GM08714 (cell line): ENCODE measurements around the gene GPR15LG.

Experiments
- H3K4me3 ChIP-seq: fragments of 200-500 bp; sonication (Bioruptor generic); 2 replicates; pipeline ENCODE4 v1.5.1; 2014; ENCODE audit warnings: mild to moderate bottlenecking, low read length, inconsistent platforms
- ZNF274 ChIP-seq: IDR thresholded peaks from 2 replicates; pipeline ENCODE4 v1.6.1; 2012; ENCODE audit warnings: mild to moderate bottlenecking, low read depth, low read length

The GPR15LG gene

DNA sequence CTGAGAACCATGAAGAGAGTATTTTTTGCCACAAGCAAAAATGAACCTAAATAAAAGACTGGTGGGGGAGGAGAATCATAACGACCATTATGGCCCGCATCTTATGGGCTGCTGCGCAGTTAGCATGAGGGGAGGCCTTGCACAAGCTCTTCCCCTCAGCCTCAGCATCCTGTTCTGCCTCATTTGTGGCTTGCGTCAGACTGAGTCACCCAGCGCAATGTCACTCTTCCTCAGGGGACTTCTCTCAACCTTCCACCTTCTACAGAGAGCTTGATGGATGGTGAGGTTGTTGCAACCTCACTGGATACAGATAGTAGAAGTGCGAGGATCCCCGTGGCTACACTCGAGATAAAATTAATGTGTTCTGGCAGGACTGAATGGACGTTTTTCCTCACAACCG is 16.8 kb upstream of the GPR15LG start:
- no peak for TF ChIP-seq ZNF274
- no peak overlapping the region for H3K4me3 ChIP-seq

DNA sequence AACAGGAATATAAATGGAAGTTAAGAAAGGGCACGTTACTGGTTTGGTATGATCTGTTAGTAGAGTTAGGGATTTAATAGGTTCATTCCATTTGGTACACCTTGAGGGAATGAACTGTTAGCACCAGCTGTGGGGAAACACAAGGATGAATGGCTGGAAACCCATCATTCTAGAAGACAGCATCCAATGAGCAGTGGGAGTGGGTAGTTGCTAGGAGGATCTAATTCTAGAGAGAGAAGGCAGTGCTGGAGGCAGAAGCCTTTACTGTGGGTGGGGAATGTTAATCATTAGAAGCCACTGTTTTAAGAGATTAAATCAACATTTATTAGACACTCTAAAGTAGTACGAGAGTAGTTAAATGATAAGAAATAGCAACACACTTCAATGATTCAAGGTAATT is 15.5 kb upstream of the GPR15LG start:
- TF ChIP-seq ZNF274 = no peak
- H3K4me3 ChIP-seq = no peak overlapping the region

GRCh38 chr10:84158550-84158949 is 15.1 kb upstream of the GPR15LG start:
- TF ChIP-seq ZNF274 = no peak

GRCh38 chr10:84159076-84159685 is 14.4 kb upstream of the GPR15LG start:
- no peak for TF ChIP-seq ZNF274
- no peak overlapping the region for H3K4me3 ChIP-seq

More at GRCh38 chr10:84158550-84158949, 15.1 kb upstream of the GPR15LG start:
- no peak overlapping the region for H3K4me3 ChIP-seq

DNA sequence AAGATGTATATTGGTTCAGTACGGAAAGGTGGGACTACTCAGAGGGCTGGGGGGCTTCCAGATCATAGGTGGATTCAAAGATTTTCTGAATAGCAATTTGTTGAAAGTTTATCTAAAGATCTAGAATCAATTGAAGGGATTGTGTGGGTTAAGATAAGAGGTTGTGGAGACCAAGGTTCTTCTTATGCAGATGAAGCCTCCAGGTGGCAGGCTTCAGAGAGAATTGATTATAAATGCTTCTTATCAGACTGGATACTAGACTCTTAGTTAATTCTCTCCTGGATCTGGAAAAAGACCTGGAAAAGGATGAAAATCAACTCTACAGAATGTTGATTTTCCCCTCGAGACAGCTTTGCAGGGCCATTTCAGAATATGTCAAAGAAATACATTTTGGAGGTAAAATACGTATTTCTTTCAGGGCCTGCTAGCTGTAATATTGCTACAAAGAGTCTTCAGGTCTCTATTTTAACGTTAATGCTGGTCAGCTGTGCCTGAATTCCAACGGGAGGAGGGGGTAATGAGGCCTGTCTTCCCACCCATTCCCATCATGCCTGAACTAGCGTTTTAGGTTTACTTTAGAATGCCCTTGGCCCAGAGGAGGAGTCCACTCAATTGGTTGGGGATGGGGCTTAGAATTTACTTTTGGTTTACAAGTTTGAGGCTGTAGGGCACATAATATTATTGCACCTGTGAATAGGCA is 12.8 kb upstream of the GPR15LG start:
- TF ChIP-seq ZNF274 = no peak
- H3K4me3 ChIP-seq = no peak overlapping the region

DNA sequence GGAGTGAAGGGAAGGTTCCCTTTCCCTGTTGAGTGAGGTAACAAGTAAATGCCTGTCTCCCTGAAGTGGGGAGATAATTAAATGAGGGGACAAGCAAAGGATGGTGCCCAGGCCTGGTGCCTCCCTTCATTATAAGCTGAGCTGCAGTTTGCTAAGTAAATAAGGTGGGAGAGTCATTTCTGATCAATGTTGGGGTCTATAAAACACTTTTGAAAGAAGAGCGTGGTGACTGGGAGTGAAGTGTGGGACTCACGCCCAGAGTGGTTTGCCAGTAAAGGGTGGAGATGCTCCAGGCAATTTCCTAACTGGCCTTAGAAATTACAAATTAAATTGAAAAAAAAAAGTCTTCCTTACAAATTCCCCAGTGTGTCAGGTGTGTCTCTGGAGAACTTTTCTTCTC is 9.6 kb upstream of the GPR15LG start:
- no peak for TF ChIP-seq ZNF274
- no peak overlapping the region for H3K4me3 ChIP-seq

DNA sequence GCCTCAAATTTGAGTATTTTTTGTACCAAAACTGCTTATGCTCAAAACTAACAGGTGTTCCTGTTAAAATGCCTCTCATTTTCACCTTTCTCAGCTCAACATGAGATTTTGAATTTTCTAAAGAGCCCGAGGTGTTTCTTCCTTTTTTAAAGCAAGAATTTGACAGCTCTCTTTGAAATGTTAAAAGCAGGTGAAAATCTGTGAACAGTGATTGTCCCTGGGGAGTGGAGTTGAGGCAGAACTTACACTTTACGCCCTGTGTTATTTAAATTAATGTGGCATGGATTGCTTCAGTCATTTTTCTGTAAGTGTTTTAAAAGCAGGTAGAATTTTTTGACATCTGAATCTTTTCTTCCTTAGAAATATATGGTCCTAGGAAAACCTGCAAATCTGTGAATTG is 9.2 kb upstream of the GPR15LG start:
- no peak overlapping the region for H3K4me3 ChIP-seq
- TF ChIP-seq ZNF274 = no peak

DNA sequence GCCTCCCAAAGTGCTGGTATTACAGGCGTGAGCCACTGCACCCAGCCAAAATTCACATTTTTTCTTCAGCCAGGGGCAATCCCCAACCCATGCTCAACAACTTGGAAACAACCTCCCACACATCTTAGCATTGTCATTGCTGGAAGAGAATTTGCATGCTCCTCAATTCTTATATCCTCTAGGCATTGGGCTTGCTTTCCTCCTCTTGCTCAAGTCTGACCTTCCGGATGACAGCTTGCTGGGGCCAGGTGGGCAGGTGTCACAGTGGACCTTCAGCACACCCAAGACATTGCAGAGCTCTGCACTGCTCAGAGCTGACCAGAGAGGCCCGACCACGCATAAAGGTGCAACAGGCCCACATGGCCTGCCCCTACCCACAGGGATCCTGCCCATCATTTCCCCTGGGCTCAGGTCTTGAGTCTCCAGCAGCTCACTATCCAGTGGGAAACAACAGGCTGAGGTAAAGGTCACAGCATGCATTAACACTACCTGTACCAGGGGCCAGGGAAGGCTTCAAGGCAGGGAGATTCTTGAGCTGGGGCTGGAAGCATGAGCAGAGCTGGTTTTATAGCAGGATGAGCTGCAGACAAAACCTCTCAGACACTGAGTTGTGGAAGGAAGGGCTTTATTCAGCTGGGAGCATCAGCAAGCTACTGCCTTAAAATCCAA is 6.8 kb upstream of the GPR15LG start:
- no peak for TF ChIP-seq ZNF274
- peak overlapping the region; percentile 52; the same call in 1 of the 2 replicates for H3K4me3 ChIP-seq

GRCh38 chr10:84167289-84167653 is 6.3 kb upstream of the GPR15LG start:
- H3K4me3 ChIP-seq = peak overlapping the region; percentile 52; the same call in 1 of the 2 replicates

GRCh38 chr10:84168382-84168781 is 5.2 kb upstream of the GPR15LG start:
- H3K4me3 ChIP-seq = peak overlapping the region; percentile 64; the same call in 1 of the 2 replicates

- H3K4me3 ChIP-seq = peak overlapping the region; percentile 94
Measured at GRCh38 chr10:84171237-84171636, 2.4 kb upstream of the GPR15LG start.

DNA sequence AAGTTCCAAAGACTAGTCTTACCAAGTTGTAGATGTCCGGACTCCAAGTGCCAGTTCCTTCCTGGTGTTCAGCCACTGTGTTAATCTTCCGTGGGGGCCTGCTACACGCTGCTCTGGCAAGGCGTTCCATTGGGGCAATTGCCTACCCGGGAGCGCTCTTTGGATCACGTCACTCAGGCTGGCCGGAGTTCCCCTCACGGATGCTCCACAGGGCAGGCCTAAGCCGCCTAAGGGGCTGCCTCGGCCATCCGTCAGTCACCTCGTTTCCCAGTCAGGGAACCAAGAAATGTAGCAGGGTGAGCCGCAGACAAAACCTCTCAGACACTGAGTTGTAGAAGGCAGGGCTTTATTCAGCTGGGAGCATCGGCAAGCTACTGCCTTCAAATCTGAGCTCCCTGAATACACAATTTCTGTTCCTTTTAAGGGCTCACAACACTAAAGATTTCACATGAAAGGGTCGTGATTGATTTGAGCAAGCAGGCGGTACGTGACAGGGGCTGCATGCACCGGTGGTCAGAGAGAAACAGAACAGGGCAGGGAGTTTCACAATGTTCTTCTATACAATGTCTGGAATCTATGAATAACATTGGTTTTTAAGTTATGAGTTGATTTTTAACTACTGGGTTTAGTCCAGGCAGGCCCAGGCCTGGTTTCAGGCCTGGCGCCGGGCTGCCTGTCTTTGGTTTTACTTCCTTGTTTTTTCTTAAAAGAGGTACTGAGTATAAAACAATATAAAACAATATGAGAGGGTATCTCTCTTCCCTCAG is 1.7 kb upstream of the GPR15LG start:
- peak overlapping the region; percentile 94 for H3K4me3 ChIP-seq

GRCh38 chr10:84172467-84173356 is 889 bp upstream of the GPR15LG start:
- peak overlapping the region; percentile 29; the same call in 1 of the 2 replicates for H3K4me3 ChIP-seq
- TF ChIP-seq ZNF274 = no peak

DNA sequence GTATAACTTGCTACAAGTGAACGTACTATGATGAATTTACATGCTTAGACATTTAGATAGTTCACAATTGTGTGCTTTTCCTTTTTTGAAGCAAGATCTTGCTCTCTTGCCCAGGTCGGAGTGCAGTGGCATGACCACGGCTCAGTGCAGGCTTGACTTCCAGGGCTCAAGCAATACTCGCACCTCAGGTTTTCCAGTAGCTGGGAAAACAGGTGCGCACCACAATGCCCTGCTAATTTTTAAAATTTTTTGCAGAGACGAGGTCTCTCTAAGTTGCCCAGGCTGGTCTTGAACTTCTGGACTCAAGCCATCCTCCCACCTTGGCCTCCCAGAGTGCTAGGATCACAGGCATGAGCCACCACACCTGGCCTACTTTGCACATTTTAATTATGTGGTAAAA is 1.8 kb downstream of the GPR15LG start:
- no peak for TF ChIP-seq ZNF274
- H3K4me3 ChIP-seq = no peak overlapping the region

- no peak for TF ChIP-seq ZNF274
- H3K4me3 ChIP-seq = no peak overlapping the region
Measured at GRCh38 chr10:84176351-84176750, 2.8 kb downstream of the GPR15LG start.
